Progenitor cell of endocrine pancreas (in vitro differentiated cells): ENCODE data around the gene HLA-DPA1. TPM values are rescaled to one million over a fixed set of nuclear protein-coding genes. Genes with fewer than 3 reads are reported as not detected.
"Not testable (repeated sequence)": the region's sequence is repeated elsewhere in the genome, so short reads cannot be mapped to it uniquely, and the experiment has no call there.

Experiments
- DNase-seq: peaks from one replicate; pipeline ENCODE4 v3.0.0; 2021; ENCODE audit warnings: low spot score; ENCODE audit not compliant: unreplicated experiment
- H3K27ac Mint-ChIP-seq: 2 replicates; pipeline ENCODE4 v1.8.0; 2021; ENCODE audit warnings: mild to moderate bottlenecking, moderate library complexity, mixed read lengths
- H3K27me3 Mint-ChIP-seq: 2 replicates; pipeline ENCODE4 v1.8.0; 2021; ENCODE audit warnings: mixed read lengths
- H3K36me3 Mint-ChIP-seq: 2 replicates; pipeline ENCODE4 v1.8.0; 2022; ENCODE audit warnings: mixed read lengths; ENCODE audit not compliant: insufficient read depth
- H3K4me1 Mint-ChIP-seq: 2 replicates; pipeline ENCODE4 v1.8.0; 2021; ENCODE audit warnings: low read depth, mixed read lengths
- H3K4me3 Mint-ChIP-seq: 2 replicates; pipeline ENCODE4 v1.8.0; 2021; ENCODE audit warnings: low read depth, mild to moderate bottlenecking, moderate library complexity, mixed read lengths
- H3K9me3 Mint-ChIP-seq: 2 replicates; pipeline ENCODE4 v1.8.0; 2021; ENCODE audit warnings: low read depth, mixed read lengths
- CTCF ChIP-seq: fragments of 200-600 bp; sonication (generic); IDR thresholded peaks from one replicate; pipeline ENCODE4 v1.5.0; 2021; ENCODE audit warnings: antibody characterized with exemption, mild to moderate bottlenecking; ENCODE audit not compliant: unreplicated experiment
- total RNA-seq: library from RNA; stranded (reverse); gene quantifications from 2 replicates; pipeline ENCODE4 v1.2.1, GENCODE V29; 2021

The HLA-DPA1 gene
- total RNA-seq, 1 donor from 2014 or later: 0.89 TPM

- no peak overlapping the region for H3K4me3 Mint-ChIP-seq
- no peaks in the 10 kb centered on the region for H3K36me3 Mint-ChIP-seq
- peaks cover 33% of the 10 kb centered on the region for H3K9me3 Mint-ChIP-seq
- DNase-seq: no peak
- no peaks in the 10 kb centered on the region for H3K4me1 Mint-ChIP-seq
- TF ChIP-seq CTCF: no peak
- no peak overlapping the region for H3K27ac Mint-ChIP-seq
- H3K27me3 Mint-ChIP-seq: peaks cover 43% of the 10 kb centered on the region
Observed at GRCh38 chr6:33103776-33104175, 30.3 kb upstream of the HLA-DPA1 start.

GRCh38 chr6:33101121-33101737, 27.8 kb upstream of the HLA-DPA1 start:
- H3K9me3 Mint-ChIP-seq: peaks cover 40% of the 10 kb centered on the region
- not testable (repeated sequence) for H3K4me1 Mint-ChIP-seq, DNase-seq, H3K27ac Mint-ChIP-seq, H3K4me3 Mint-ChIP-seq, H3K36me3 Mint-ChIP-seq
- H3K27me3 Mint-ChIP-seq: peaks cover 20% of the 10 kb centered on the region

GRCh38 chr6:33095681-33096080, 22.2 kb upstream of the HLA-DPA1 start:
- no peaks in the 10 kb centered on the region for H3K36me3 Mint-ChIP-seq
- peaks cover 9% of the 10 kb centered on the region for H3K27me3 Mint-ChIP-seq
- peaks cover 22% of the 10 kb centered on the region for H3K9me3 Mint-ChIP-seq
- no peaks in the 10 kb centered on the region for H3K4me1 Mint-ChIP-seq
- no peak for DNase-seq
- no peak overlapping the region for H3K27ac Mint-ChIP-seq
- H3K4me3 Mint-ChIP-seq: no peak overlapping the region
- no peak for TF ChIP-seq CTCF

- Mint-ChIP-seq H3K4me1 (no peaks in the 10 kb centered on the region), H3K9me3 (peaks cover 8% of the 10 kb centered on the region)
Observed at GRCh38 chr6:33093855-33094254, 20.4 kb upstream of the HLA-DPA1 start.

GRCh38 chr6:33092385-33092784, 18.9 kb upstream of the HLA-DPA1 start:
- Mint-ChIP-seq H3K36me3 (no peaks in the 10 kb centered on the region), H3K4me3 (no peak overlapping the region), H3K27ac (no peak overlapping the region), H3K9me3 (no peaks in the 10 kb centered on the region), H3K27me3 (peaks cover 16% of the 10 kb centered on the region), H3K4me1 (no peaks in the 10 kb centered on the region)
- no peak for TF ChIP-seq CTCF
- DNase-seq: no peak

More at GRCh38 chr6:33093855-33094254, 20.4 kb upstream of the HLA-DPA1 start:
- Mint-ChIP-seq H3K27ac (no peak overlapping the region), H3K4me3 (no peak overlapping the region), H3K36me3 (no peaks in the 10 kb centered on the region), H3K27me3 (peaks cover 14% of the 10 kb centered on the region)
- DNase-seq: no peak
- no peak for TF ChIP-seq CTCF

GRCh38 chr6:33091957-33092356, 18.5 kb upstream of the HLA-DPA1 start:
- no peaks in the 10 kb centered on the region for H3K4me1 Mint-ChIP-seq
- TF ChIP-seq CTCF: peak; percentile 47

More at GRCh38 chr6:33091957-33092356, 18.5 kb upstream of the HLA-DPA1 start:
- H3K9me3 Mint-ChIP-seq: no peaks in the 10 kb centered on the region
- no peaks in the 10 kb centered on the region for H3K36me3 Mint-ChIP-seq
- no peak overlapping the region for H3K27ac Mint-ChIP-seq
- no peak overlapping the region for H3K4me3 Mint-ChIP-seq
- peaks cover 16% of the 10 kb centered on the region for H3K27me3 Mint-ChIP-seq
- DNase-seq: no peak
